NCI-H510A treated with DMSO at 0.1 percent for 48 hours (cell line): Measurements from ENCODE around the gene ZFYVE1.

Source experiments
- DNase-seq: peaks from one replicate; lab custom pipeline; 2025; lab: John Stamatoyannopoulos, UW

Gene ZFYVE1

GRCh38 chr14:72920008-72920407 lies 106.9 kb downstream of the ZFYVE1 start:
- no peak for DNase-seq
